Aorta (tissue), 5 donors: ENCODE measurements around the gene GLRX. TPM values are rescaled to one million over a fixed set of nuclear protein-coding genes. Genes with fewer than 3 reads are reported as not detected.

ENCODE experiments used
- ATAC-seq: fragments of 200-7000 bp; cut with Tn5 transposase; one replicate; pipeline ENCODE4 v1.9.1; 2022; ENCODE audit warnings: moderate library complexity; ENCODE audit not compliant: low FRiP score
- DNase-seq, 2 donors: peaks; one replicate each; pipeline ENCODE4 v3.0.0-alpha.2; 2020
- H3K27ac ChIP-seq, 2 donors: one replicate each; pipeline ENCODE4 v1.5.1; 2013; ENCODE audit warnings: low read length in 2 of 2, mild to moderate bottlenecking in 2 of 2, moderate library complexity in 2 of 2, control low read depth in 1 of 2, inconsistent platforms in 1 of 2, low read depth in 1 of 2
- H3K27me3 ChIP-seq, 2 donors: one replicate each; pipeline ENCODE4 v1.6.1; 2013; ENCODE audit warnings: control low read depth in 1 of 2, low read length in 1 of 2, mild to moderate bottlenecking in 1 of 2, moderate library complexity in 1 of 2; ENCODE audit not compliant: insufficient read depth in 2 of 2, control insufficient read depth in 1 of 2
- H3K36me3 ChIP-seq, 2 donors: one replicate each; pipeline ENCODE4 v1.6.1; 2013; ENCODE audit warnings: control low read depth in 1 of 2, low read length in 1 of 2, mild to moderate bottlenecking in 1 of 2; ENCODE audit not compliant: insufficient read depth in 2 of 2, control insufficient read depth in 1 of 2
- H3K4me1 ChIP-seq, 2 donors: one replicate each; pipeline ENCODE4 v1.6.1; 2013; ENCODE audit warnings: low read length in 2 of 2, control low read depth in 1 of 2, mild to moderate bottlenecking in 1 of 2, moderate library complexity in 1 of 2; ENCODE audit not compliant: insufficient read depth in 2 of 2, control insufficient read depth in 1 of 2
- H3K4me3 ChIP-seq, 2 donors: one replicate each; pipeline ENCODE4 v1.5.1; 2013; ENCODE audit warnings: low read length in 2 of 2, control low read depth in 1 of 2, mild to moderate bottlenecking in 1 of 2
- H3K9me3 ChIP-seq: one replicate; pipeline ENCODE4 v1.6.1; 2013; ENCODE audit warnings: mild to moderate bottlenecking, low read length; ENCODE audit not compliant: control insufficient read depth
- WGBS, 2 donors: extraction: QIAGEN DNeasy Blood & Tissue Kit; methylation state at CpG; one replicate each; pipeline ENCODE4 v1.1.7; 2013; 5-methylcytosine and 5-hydroxymethylcytosine counted together
- intact Hi-C, 2 donors: fragments of 100-400 bp; cut with DNase I; formaldehyde crosslinking; loops; one replicate each; pipeline versions ENCODE4 v1.14.2 to v1.15.0; 2022
- polyA plus RNA-seq, 2 donors: library from polyadenylated mRNA; stranded (reverse); fragments of 200-250 nt; gene quantifications; one replicate each; pipeline ENCODE4 v1.2.3, GENCODE V29; 2013
- total RNA-seq, 2 donors: library from RNA; stranded (reverse); fragmentation: NEBNext Ultra II Directional; extraction: Animal tissue kit (Norgen Biotek cat#: 25700); gene quantifications; one replicate each; pipeline ENCODE4 v1.2.1, GENCODE V29; 2021
- donor health status: healthy with polysubstance abuse.
- donor health status: Bipolar disorder and iron deficiency.
- donor health status: DM: no; HTN: no; CAD: no.
- donor health status: DM: no; HTN: no; CAD: no.
- donor health status: DM: yes; HTN: yes; CAD: no.

GLRX gene
- total and polyA plus RNA-seq, 4 donors: 38.5 to 161 (median 56.6) TPM

DNA sequence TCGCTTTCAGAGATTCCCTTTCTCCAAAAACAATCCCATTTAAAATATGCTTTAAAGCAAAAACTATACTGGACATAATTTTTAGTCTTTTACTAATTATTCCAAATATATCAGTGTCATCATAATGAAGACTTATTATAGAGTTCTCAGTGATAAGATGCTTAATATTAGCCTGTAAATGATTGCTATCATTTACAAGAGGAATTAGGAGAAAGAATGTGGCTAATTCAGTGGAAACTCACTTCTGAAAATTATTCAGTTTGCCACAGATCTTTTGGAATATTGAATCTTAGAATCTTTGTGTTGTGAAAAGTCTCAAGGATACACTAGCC lies 24.7 kb upstream of the GLRX start:
- Histone ChIP-seq H3K27me3 (no peaks in the 10 kb centered on the region), H3K9me3 (no peaks in the 10 kb centered on the region), H3K27ac (no peak overlapping the region), H3K4me3 (no peak overlapping the region), H3K36me3 (no peaks in the 10 kb centered on the region), H3K4me1 (no peaks in the 10 kb centered on the region)
- 13% methylated on average over 1 of the region's 1 CpG for WGBS, 2 donors
- no peak for ATAC-seq
- DNase-seq: no peak
- intact Hi-C loops: loop anchor here (1.0 to 5.0 kb wide), 5 partner anchors 66 to 200 kb away; partner anchors contain the start of genes RFESD (in 1 of the 2) and RHOBTB3 (in 1 of the 2)

- Histone ChIP-seq H3K36me3 (no peaks in the 10 kb centered on the region), H3K4me1 (no peaks in the 10 kb centered on the region), H3K4me3 (no peak overlapping the region), H3K9me3 (no peaks in the 10 kb centered on the region), H3K27ac (no peak overlapping the region), H3K27me3 (no peaks in the 10 kb centered on the region)
- peak; percentile 93 for ATAC-seq
- intact Hi-C loops: loop anchor here (1.0 to 5.0 kb wide), 5 partner anchors 65 to 199 kb away; partner anchors contain the start of genes RFESD (in 1 of the 2) and RHOBTB3 (in 1 of the 2)
- DNase-seq: peak in 1 of 2 donors; percentile 69
- WGBS, 2 donors: 65 to 72% methylated on average over 7 of the region's 7 CpGs
Measured at GRCh38 chr5:95846554-95847260, 24.2 kb upstream of the GLRX start.

GRCh38 chr5:95845391-95845790 lies 22.9 kb upstream of the GLRX start:
- Histone ChIP-seq H3K27me3 (no peaks in the 10 kb centered on the region), H3K27ac (no peak overlapping the region), H3K9me3 (no peaks in the 10 kb centered on the region), H3K36me3 (no peaks in the 10 kb centered on the region), H3K4me3 (no peak overlapping the region), H3K4me1 (no peaks in the 10 kb centered on the region)
- 86 to 89% methylated on average over 3 of the region's 3 CpGs for WGBS, 2 donors
- DNase-seq (no peak), ATAC-seq (no peak)
- intact Hi-C loops: loop anchor here (5.0 kb wide), 4 partner anchors 113 to 198 kb away; partner anchors contain the start of genes RFESD (in 1 of the 2) and RHOBTB3 (in 1 of the 2)

- Histone ChIP-seq H3K27ac (no peak overlapping the region), H3K36me3 (no peaks in the 10 kb centered on the region), H3K4me3 (no peak overlapping the region), H3K9me3 (no peaks in the 10 kb centered on the region), H3K4me1 (no peaks in the 10 kb centered on the region), H3K27me3 (no peaks in the 10 kb centered on the region)
- intact Hi-C loops: loop anchor here in 1 of 2 donors (5.0 kb wide), 1 partner anchor 36 kb away; no protein-coding TSS in a partner anchor
- DNase-seq (no peak), ATAC-seq (peak; percentile 51)
- WGBS, 2 donors: 44 to 50% methylated on average over 3 of the region's 3 CpGs
Measured at GRCh38 chr5:95843733-95844223, 21.3 kb upstream of the GLRX start.

- ATAC-seq (peak; percentile 51), DNase-seq (peak; percentile 53 to 87)
- H3K4me1 ChIP-seq: no peaks in the 10 kb centered on the region
- WGBS, 2 donors: 75 to 76% methylated on average over 11 of the region's 11 CpGs
- H3K27ac ChIP-seq: no peak overlapping the region
- H3K27me3 ChIP-seq: no peaks in the 10 kb centered on the region
- no peak overlapping the region for H3K4me3 ChIP-seq
- H3K36me3 ChIP-seq: no peaks in the 10 kb centered on the region
- intact Hi-C loops: loop anchor here in 1 of 2 donors (5.0 kb wide), 1 partner anchor 36 kb away; no protein-coding TSS in a partner anchor
- H3K9me3 ChIP-seq: no peaks in the 10 kb centered on the region
Measured at GRCh38 chr5:95842854-95843544, 20.5 kb upstream of the GLRX start.

- intact Hi-C loops: loop anchor here in 1 of 2 donors (5.0 kb wide), 1 partner anchor 35 kb away; no protein-coding TSS in a partner anchor
- ATAC-seq (peak; percentile 81), DNase-seq (peak in 1 of 2 donors; percentile 62)
- H3K27me3 ChIP-seq: no peaks in the 10 kb centered on the region
- no peak overlapping the region for H3K4me3 ChIP-seq
- no peak overlapping the region for H3K27ac ChIP-seq
- no peaks in the 10 kb centered on the region for H3K36me3 ChIP-seq
- no peaks in the 10 kb centered on the region for H3K9me3 ChIP-seq
- H3K4me1 ChIP-seq: no peaks in the 10 kb centered on the region
- 86 to 87% methylated on average over 8 of the region's 8 CpGs for WGBS, 2 donors
Measured at GRCh38 chr5:95841914-95842812, 19.6 kb upstream of the GLRX start.

DNA sequence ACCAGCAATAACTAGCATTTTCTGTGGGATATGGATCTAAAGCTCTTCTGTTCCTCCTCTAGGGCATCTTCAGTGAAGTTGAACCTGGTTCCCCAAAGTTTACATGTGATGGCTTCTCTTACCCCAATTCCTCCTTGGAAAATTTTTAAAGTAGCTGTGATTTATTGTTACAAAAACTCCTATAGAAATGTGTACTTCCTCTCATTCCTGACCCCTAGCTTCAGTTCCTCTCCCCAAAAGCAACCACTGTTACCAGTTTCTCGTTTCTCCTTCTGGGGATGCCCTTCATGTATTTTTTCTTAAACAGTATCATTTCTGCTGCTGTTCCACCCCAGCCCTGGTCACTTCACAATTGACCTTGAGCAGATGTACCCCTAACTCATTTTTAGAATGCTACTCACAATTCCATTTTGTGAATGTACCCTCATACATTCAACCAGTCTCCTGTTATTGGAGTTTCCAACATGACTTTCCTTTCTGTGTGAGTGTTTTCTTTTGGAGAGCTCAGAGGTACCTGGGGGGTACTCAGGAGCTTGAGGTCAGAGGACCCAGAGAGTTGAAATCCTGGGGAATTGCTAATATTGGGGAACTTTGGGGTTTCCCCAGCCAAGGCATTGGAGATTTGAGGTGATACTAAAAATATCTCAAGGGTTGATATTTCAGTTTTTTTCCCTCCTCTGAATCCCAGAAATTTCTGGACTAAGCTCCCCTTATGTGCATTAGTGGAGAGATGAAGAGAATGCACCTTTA lies 18.6 kb upstream of the GLRX start:
- 91 to 96% methylated on average over 1 of the region's 1 CpG for WGBS, 2 donors
- Histone ChIP-seq H3K4me1 (peaks cover 0 to 7% of the 10 kb centered on the region in 2 donors), H3K27me3 (no peaks in the 10 kb centered on the region), H3K4me3 (no peak overlapping the region), H3K27ac (no peak overlapping the region), H3K36me3 (no peaks in the 10 kb centered on the region), H3K9me3 (no peaks in the 10 kb centered on the region)
- no peak for DNase-seq
- ATAC-seq: no peak
- intact Hi-C loops: loop anchor here in 1 of 2 donors (5.0 kb wide), 1 partner anchor 34 kb away; no protein-coding TSS in a partner anchor
